CD4-positive, alpha-beta T cell treated with Interleukin-15 for 4 hours (primary cell): ENCODE data around the gene U2SURP.
A peak's percentile ranks its signal among the peaks of the same experiment; 100 is the strongest.
"Not testable (repeated sequence)": the region's sequence is repeated elsewhere in the genome, so short reads cannot be mapped to it uniquely, and the experiment has no call there.

Experiments
- DNase-seq: peaks from one replicate; pipeline ENCODE4 v3.0.0-alpha.2; 2020; ENCODE audit warnings: low spot score

The U2SURP gene

GRCh38 chr3:143014921-143015320 is 13.6 kb downstream of the U2SURP start:
- no peak for DNase-seq

- peak; percentile 28 for DNase-seq
Observed at GRCh38 chr3:143016321-143016972, 15.1 kb downstream of the U2SURP start.

- DNase-seq = no peak
Observed at GRCh38 chr3:143024351-143024960, 23.1 kb downstream of the U2SURP start.

GRCh38 chr3:143031327-143031726 is 30.0 kb downstream of the U2SURP start:
- DNase-seq = no peak

GRCh38 chr3:143031796-143032387 is 30.5 kb downstream of the U2SURP start:
- DNase-seq = not testable (repeated sequence)

GRCh38 chr3:143035466-143036211 is 34.3 kb downstream of the U2SURP start:
- DNase-seq = no peak

GRCh38 chr3:143036557-143036956 is 35.2 kb downstream of the U2SURP start:
- peak; percentile 46 for DNase-seq

- no peak for DNase-seq
Observed at GRCh38 chr3:143037867-143038266, 36.5 kb downstream of the U2SURP start.

- DNase-seq = no peak
Observed at GRCh38 chr3:143040261-143040879, 39.0 kb downstream of the U2SURP start.

GRCh38 chr3:143041903-143042302 is 40.5 kb downstream of the U2SURP start:
- no peak for DNase-seq

GRCh38 chr3:143045639-143046038 is 44.3 kb downstream of the U2SURP start:
- no peak for DNase-seq

GRCh38 chr3:143046075-143046474 is 44.7 kb downstream of the U2SURP start:
- not testable (repeated sequence) for DNase-seq

- DNase-seq = no peak
Observed at GRCh38 chr3:143054011-143054410, 52.6 kb downstream of the U2SURP start.

- DNase-seq = no peak
Observed at GRCh38 chr3:143056372-143056771, 55.0 kb downstream of the U2SURP start.

- no peak for DNase-seq
Observed at GRCh38 chr3:143060906-143061305, 59.5 kb downstream of the U2SURP start.

GRCh38 chr3:143063018-143063417 is 61.6 kb downstream of the U2SURP start:
- no peak for DNase-seq

GRCh38 chr3:143064777-143065176 is 63.4 kb downstream of the U2SURP start:
- DNase-seq = no peak

- no peak for DNase-seq
Observed at GRCh38 chr3:143065364-143065763, 64.0 kb downstream of the U2SURP start.

GRCh38 chr3:143066033-143066432 is 64.7 kb downstream of the U2SURP start:
- DNase-seq = no peak

GRCh38 chr3:143067201-143067600 is 65.8 kb downstream of the U2SURP start:
- DNase-seq = no peak

GRCh38 chr3:143068059-143068458 is 66.7 kb downstream of the U2SURP start:
- no peak for DNase-seq

GRCh38 chr3:143070977-143071551 is 69.7 kb downstream of the U2SURP start:
- DNase-seq = no peak
